Left lobe of liver (tissue), 2 donors: ENCODE data around the gene CPB2. TPM values are rescaled to one million over a fixed set of nuclear protein-coding genes. Genes with fewer than 3 reads are reported as not detected.
A peak's percentile ranks its signal among the peaks of the same experiment; 100 is the strongest.

ENCODE experiments used
- ATAC-seq: fragments of 200-7000 bp; cut with Tn5 transposase; one replicate; pipeline ENCODE4 v1.9.1; 2020; ENCODE audit warnings: mild to moderate bottlenecking, moderate library complexity
- DNase-seq: peaks from one replicate; pipeline ENCODE4 v3.0.0-alpha.2; 2020; ENCODE audit warnings: low spot score
- total RNA-seq: library from RNA; stranded (reverse); gene quantifications from one replicate; pipeline ENCODE4 v1.2.1, GENCODE V29; 2021
- donor health status: DM: no; HTN: no; CAD: no; lungs with moderate emphysema.
- donor health status: DM: no; HTN: yes; CAD: no.

Gene CPB2, protein sequence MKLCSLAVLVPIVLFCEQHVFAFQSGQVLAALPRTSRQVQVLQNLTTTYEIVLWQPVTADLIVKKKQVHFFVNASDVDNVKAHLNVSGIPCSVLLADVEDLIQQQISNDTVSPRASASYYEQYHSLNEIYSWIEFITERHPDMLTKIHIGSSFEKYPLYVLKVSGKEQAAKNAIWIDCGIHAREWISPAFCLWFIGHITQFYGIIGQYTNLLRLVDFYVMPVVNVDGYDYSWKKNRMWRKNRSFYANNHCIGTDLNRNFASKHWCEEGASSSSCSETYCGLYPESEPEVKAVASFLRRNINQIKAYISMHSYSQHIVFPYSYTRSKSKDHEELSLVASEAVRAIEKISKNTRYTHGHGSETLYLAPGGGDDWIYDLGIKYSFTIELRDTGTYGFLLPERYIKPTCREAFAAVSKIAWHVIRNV
- 607 TPM for total RNA-seq

DNA sequence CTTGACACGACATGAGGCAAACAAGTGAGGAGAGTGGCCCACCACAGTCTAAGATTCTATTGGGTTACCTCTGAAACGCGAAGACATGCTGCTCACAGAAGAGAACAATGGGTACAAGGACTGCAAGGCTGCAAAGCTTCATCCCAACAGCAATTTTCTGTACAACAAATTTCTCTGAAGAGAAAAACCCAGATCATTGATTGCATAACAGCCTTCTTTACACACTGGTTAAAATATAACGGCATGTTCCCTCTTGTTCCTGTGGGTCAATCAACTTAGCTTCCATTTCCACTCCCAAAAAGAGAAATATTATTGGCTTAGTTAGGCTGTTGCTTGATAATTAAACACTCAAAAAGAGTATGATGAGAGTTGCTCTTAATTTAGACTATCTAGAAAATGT lies at the start of gene CPB2:
CPB2 (minus strand) TSS at position 166 of the 400 bp plus-strand sequence; CDS start at position 142, 24 bp downstream.
- ATAC-seq: peak; percentile 50
- no peak for DNase-seq

DNA sequence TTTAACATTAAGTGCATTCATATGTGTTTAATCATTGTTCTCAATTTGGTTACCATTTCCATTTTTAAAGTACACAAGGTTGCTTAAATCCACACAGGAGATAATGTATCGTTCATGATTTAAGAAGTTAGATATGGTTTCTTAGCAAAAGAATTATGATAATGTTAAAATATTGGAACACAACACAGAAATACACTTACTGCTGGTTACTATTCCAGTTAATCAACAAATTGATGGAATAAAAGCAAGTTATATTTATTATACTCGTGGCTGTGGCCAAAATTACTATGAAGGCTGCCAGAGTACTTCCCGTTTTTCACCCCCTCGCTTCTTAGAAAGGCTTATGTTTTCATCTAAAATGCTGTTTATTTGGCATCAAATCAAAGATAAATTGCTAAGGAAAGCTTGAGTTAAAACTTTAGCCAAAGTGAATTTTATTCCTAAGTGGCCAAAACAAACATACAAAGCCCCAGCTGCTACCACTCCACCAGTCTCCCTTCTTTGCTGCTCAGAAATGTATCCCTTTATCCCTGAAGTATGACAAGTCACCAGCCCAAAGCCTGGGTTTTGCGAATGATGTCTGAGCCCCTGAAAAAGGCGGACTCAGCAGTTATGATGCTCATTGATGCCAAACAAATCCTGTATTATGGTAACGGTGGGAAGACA lies 49.4 kb upstream of the CPB2 start:
- DNase-seq (no peak), ATAC-seq (no peak)

DNA sequence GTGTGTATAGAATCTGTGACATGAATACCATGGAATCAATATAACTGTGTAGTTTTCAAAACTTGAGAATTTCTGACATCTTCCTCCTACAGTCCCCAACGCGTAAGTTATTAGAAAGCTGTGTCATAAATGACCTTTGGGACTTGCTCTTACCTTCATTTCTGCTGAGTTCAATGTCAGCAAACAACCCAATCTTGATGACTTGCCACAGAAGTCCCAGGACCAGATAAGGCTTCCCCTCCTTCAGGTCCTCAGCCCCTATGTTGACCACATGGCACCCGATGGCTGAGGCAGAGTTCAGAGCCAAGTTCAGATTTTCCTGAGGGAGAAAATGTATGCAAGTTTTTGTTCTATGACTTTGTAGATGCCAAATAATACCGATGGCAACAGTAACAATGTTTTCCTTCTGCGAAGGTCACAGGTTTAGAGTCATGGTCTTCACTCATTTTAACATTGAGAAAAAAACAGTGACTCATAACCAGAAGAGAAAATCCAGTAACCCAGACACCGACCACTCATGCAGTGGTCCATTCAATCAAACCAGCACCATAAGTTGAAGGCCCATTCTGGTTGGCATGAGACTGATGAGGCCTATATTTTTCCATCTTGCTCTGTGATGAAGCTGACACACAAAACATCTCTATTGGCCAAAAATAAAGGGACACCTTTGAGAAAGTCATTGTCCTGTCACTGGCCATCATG lies 47.9 kb upstream of the CPB2 start:
- peak; percentile 30 for ATAC-seq

DNA sequence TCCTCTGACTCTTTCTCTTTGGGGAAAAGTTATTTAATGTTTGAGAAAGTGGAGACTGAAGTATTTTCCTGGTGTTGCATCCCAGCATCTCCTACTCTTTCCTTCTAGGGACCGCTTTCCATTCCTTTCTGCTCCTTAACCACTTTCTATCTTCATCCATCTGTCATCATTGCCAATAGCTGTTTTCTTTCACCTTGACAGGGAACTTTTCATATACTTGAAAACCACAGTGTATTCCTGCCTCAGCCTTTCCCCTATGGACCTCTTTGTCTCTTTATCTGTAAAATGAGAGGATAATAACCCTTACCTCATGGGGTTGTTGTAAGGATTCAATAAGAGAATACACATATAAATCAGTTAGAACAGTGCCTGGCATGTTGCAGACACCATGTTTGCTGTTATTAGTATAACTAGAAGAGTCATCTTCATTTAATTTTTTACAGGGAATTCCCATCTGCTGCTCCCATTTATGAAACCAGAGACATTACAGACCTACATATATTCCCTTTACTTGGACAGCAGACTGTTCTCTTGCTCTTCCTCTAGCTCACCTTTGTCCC lies 45.4 kb upstream of the CPB2 start:
- DNase-seq (no peak), ATAC-seq (no peak)

More for the DNA sequence above, 47.9 kb upstream of the CPB2 start:
- no peak for DNase-seq

DNA sequence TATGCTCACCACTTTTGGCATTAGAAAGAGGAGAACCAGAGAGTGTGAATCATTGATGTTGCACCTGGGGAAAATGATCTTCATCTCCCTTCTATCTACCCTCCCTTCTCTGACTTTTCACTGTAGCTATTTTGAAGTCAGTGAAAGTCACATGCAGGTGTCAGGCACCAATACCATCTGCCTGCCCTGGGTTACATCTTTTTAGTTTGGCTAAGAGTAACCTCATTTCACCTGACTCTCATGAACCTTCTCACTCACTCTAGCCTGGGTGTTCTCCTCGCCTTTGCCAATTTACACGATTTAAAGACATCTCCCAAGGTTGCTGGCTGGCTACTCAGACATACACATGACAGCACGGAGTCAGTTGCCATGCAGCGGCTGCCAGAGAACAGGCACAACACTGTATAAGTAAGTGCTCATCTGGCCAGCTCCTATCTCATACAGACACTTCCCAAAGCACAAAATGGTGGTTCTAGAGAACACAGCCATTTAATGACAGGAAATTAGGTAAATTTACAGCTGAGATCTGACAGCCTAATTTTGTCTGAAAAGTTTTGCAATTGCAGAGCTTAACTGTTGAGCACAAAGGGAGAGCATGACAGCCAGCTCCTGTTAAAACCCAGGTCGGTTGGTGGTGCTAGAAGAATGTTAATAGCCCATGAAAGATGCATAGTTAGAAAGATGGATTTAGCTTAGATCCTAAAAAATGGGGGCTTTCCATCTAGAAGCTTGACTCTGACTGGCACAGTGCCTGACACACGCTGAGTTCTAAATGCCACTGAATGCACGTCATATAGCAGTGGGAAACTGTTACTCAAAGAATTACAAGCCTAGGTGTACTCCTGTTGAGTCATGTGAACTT lies 44.7 kb upstream of the CPB2 start:
- ATAC-seq: no peak
- no peak for DNase-seq

DNA sequence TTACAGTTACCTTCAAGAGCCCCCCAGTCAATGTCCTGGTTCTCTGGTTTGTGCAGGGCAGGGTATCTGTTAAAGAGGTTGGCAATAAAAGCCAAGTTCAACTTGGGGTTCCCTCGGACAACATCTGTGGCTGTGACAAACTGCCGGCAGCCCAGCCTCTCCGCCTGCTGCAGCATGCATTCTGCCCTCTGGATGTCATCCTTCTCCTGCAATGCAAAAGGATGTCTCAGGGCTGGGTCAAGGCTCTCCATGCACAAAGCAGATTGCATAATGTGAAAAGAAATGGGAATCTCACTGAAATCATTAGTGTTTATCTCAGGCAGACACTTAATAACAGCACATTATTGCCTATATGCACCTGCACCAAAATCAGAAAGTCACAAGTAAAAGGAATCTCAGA lies 42.1 kb upstream of the CPB2 start:
- no peak for DNase-seq
- peak; percentile 81 for ATAC-seq

DNA sequence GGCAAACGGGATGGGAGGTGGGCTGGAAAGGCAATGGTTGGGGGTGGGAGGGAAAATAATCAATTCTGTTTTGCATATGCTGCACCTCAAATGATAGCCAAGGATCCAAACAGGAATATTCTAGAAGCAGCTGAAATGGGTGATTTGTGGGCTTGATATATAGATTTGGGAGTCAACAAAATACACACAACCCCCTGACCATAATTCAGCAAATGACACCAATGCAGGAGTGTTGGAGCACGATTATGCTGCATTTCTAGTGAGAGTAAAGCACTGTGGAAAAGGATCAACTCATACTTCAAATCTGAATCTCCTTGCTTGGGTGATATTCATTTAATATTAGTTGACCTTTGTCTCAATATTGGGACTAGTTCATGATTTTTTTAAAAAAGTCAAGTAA lies 41.1 kb upstream of the CPB2 start:
- DNase-seq (no peak), ATAC-seq (no peak)

DNA sequence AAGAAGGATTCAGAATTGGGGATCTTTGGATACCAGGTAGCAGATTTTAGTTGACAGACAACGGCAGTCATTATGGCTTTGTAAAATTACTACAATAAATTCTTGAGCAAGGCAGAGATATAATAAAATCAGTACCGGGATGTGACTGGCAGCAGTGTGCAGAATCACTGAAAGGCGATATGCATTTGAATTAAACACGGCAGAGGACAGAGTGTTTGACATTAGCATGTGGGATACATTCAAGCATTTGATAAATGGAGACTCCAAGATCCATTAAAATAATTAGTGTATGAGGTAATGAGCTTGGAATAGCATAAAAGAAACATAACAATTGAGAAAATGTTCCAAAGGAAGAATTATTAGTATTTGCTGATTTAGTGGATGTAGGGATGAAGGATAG lies 40.3 kb upstream of the CPB2 start:
- DNase-seq (no peak), ATAC-seq (no peak)

DNA sequence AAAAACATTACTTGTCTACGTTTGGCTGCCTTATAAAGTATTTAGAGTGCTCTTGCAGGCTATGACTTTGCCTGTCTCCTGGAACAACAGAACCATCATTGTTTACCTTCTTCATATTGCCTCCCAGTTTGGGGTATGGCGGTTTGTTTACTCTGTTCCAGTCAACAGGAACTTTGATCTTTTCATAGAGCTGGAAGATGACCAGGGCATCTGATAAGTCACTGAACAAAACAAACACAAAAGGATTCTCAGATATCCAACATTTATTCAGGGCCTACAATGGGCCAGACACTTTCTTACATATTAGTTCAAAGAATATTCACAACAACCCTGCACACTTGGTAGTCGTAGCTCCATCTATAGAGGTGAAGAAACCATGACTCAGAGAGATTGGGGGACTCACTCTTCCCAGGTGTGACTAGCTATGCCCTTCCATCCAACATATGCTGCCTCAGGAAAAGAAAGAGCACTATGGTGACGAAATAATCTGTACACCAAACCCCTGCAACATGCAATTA lies 38.4 kb upstream of the CPB2 start:
- ATAC-seq: peak; percentile 84

DNA sequence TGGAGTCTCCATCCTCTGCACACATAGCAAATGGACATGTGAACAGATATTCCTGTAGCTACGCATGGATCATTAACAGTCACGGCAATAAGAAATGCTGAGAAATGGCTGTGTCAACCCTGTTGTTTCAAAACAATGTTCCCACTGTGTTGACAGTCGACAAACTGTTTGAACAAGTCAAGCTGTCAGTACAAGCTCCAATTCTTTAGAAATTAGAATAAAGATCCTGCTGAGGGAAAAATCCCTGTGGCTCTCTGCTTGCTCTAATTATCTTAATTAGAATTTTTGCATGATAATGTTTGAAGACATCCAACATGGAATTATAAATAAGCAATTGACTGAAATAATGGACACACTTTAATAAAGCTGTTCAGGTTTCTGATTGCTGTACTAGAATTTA lies 37.9 kb upstream of the CPB2 start:
- ATAC-seq: peak; percentile 66

More for the DNA sequence above, 38.4 kb upstream of the CPB2 start:
- DNase-seq: peak; percentile 60

DNA sequence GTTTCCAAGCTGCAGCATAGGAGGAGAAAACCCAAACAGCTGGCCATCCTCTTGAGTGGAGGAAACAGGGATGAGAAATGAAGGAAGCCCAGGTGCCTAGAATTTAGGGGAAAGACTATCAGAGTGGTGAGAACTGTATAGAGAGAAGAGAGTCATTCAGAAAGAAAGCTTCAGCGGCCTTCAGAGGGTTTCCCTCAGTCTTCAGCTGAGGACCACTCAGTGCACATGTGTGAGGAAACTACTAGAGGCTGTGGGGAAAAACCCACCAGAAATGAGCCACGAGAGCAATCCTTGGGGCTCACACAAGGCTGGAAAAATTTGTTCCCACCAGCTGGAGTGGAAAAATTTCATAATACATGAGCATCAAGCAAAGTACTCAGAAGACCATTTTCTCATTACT lies 35.2 kb upstream of the CPB2 start:
- ATAC-seq: no peak
- no peak for DNase-seq

More for the DNA sequence above, 37.9 kb upstream of the CPB2 start:
- DNase-seq: no peak

DNA sequence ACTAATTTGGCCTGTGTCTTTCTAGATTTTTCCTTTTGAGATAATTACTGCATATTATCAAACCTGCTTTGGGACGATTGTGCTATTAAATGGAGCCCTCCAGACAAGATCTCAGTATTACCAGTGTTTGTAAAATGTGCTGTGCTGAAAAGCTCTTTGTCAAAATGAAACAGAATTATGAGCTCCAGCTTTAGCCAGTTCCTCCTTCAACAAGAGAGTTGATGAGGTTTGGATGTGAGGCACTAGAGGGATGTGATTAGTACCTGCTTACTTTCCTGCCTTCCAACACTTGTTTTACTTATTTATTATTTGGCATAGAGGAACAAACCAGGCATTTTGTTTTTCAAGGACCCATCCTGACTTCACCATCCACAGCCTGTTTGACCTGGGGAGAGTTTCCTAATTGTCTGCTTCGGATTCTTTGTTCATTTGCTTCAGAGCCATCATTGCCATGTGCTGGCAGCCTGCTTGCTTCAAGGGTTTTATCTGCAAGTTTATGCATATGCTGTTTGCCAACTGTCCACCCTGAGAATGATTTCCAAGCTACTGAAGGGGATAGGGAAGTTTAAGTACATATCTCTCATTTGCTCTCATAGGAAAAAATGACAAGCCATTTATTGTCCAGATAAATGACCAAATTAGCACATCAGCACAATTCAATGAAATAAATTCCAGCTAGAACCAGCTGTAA lies 32.9 kb upstream of the CPB2 start:
- peak; percentile 27 for ATAC-seq
- DNase-seq: no peak

DNA sequence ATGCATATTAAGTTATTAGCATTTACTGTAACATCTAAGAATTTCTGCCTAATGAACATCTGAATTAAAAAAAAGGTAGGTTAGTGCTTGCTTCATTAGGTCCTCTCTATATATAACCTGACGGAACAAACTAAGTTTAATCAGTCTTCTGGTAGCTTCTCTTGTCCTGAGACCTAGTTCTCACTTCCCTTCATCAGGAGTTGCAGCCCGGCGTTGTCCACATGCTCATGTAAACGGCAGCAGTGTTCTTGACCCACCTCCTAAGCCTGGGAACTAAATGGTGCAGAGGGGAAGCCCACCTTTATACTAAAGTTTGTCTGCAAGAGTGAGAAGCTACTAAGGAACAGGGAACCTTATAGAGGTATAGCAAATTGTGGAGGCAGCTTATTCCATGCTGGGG lies 31.9 kb upstream of the CPB2 start:
- ATAC-seq (no peak), DNase-seq (no peak)

DNA sequence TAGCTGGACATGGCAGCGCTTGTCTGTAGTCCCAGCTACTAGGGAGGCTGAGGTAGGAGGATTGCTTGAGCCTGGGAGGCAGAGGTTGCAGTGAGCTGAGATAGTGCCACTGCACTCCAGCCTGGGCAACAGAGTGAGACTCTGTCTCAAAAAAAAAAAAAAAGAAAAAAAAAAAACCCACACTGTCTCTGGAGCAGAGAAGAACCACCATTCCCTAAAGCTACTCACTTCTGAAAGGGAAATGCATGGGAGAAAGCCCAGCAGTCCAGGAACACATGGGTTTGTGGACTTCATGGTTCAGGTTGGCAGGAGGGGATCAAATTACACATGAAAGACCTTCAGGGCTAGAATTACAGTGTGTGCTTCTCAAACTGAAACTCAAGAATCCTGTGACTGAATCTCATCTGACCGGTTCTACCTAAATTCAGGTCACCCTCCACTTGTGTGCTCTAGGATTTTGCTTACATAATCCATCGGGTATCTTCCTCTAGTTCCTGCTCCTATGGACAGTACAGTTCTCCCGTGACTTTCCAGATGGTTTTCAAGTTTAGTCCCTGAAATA lies 30.2 kb upstream of the CPB2 start:
- ATAC-seq: peak; percentile 72
- DNase-seq: no peak

DNA sequence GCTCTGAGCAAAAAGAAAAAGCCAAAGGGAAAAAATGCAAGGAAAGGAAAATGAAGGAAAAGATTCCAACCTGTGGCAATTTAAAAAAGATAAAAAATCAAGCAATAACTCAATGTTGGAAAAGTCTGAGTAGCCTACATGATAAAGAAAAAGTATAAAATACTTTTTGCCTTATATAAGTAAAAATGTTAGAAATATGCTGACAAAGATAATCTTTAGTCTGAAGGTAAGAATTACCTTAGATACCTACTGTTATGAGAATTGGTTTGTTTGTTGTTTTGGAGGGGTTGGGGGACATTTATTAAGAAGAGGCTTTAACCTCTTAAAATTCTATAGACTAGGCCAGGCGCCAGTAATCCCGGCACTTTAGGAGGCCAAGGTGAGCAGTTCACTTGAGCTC lies 29.7 kb upstream of the CPB2 start:
- DNase-seq (no peak), ATAC-seq (no peak)

DNA sequence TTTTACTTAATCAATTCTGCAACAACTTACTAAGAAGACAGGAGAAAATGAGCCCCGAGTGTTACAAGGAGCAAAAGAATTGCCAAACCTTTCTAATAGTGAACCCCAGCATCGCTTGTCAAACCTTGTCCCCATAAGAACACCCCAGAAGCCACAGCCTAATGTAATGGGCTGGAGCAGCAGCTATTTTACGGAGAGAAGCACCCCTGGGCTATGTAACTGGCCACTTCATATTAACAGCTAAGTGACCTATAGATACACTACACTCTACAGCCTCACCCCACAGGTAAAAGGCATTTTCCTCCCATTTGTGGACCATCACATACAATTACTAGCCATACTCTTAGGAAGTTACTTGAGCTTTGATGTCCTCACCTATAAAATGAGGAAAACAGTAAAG lies 27.3 kb upstream of the CPB2 start:
- DNase-seq (no peak), ATAC-seq (no peak)

DNA sequence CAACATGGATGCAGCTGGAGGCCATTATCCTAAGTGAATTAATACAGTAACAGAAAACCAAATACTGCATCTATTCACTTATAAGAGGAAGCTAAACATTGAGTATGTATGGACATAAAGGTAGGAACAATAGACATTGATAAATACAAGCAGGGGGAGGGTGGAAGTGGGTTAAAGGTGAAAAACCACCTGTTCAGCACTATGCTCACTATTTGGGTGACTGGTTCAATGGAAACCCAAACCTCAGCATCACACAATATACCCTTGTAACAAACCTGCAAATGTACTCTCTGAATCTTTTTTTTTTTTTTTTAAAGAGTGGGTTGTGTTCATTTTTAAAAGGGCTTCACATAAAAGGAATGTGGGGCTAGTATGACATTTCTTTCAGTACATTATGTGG lies 26.9 kb upstream of the CPB2 start:
- no peak for DNase-seq

DNA sequence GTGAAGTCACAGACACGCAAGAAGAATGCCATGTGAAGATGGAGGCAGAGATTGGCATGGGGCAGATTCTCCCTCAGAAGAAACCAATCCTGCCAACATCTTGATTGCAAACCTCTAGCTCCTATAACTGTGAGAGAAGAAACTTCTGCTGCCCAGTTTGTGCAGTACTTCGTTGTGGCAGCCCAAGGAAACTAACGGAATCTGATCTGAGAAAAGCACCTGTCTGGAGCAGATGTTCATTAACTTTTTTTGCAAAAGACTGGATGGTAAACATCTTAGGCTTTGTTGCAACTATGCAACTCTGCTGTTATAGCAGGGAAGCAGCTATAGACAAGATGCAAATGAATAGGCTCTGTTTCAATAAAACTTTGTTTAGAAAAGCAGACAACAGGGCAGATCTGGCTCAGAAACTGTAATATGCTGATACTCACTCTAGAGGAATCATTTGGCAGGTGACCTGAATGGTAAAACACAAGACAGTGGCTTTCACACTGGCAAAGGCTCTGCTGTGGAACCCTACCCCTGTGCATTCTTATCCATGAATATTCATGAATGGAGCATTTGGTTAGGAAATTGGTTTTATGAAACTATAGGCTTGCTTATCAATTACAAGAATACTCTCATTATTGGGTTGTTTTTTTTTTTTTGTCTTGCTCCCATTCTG lies 25.3 kb upstream of the CPB2 start:
- DNase-seq: no peak
- no peak for ATAC-seq

More for the DNA sequence above, 26.9 kb upstream of the CPB2 start:
- ATAC-seq: no peak

DNA sequence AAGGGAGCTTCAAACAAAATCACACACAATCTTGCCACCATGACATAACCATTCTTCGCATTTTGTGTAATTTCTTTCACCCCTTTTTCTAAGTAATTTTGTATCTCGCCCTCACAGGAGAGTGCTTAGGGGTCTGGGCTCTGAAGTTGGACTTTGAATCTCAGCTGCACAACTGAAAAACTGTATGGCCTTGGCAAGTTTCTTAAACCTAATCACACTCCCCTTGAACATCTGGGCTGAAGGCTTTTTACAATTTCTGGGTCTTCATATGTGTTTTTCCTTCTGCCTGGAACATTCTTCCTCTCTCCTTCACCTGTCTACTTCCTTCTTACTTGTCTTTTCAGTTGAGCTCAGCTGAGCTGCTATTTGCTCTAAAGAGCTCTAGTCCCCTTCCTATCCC lies 24.3 kb upstream of the CPB2 start:
- DNase-seq (no peak), ATAC-seq (no peak)
